MM.1S (cell line): ENCODE results near the gene MPP4.

ENCODE experiments used
- DNase-seq: peaks from one replicate; pipeline ENCODE4 v3.0.0-alpha.2; 2015
- H2AFZ ChIP-seq: fragments of 300-600 bp; sonication (generic); 2 replicates; pipeline ENCODE4 v1.6.0; 2016; ENCODE audit warnings: antibody characterized with exemption, low read length
- H3F3A ChIP-seq: fragments of 300-600 bp; sonication (generic); 2 replicates; pipeline ENCODE4 v1.6.1; 2016; ENCODE audit warnings: mild to moderate bottlenecking, antibody characterized with exemption, low read length, moderate library complexity, mixed read lengths; ENCODE audit not compliant: insufficient read depth
- H3K27ac ChIP-seq: fragments of 300-600 bp; sonication (generic); 2 replicates; pipeline ENCODE4 v1.5.1; 2016; ENCODE audit warnings: mild to moderate bottlenecking, low read length
- H3K27me3 ChIP-seq: fragments of 300-600 bp; sonication (generic); replicated peaks from 2 replicates; pipeline ENCODE4 v1.6.0; 2016; ENCODE audit warnings: low read length; ENCODE audit not compliant: insufficient read depth
- H3K36me3 ChIP-seq: fragments of 300-600 bp; sonication (generic); replicated peaks from 2 replicates; pipeline ENCODE4 v1.6.1; 2016; ENCODE audit warnings: mild to moderate bottlenecking, low read length, mixed read lengths; ENCODE audit not compliant: insufficient read depth
- H3K4me1 ChIP-seq: fragments of 300-600 bp; sonication (generic); 2 replicates; pipeline ENCODE4 v1.6.1; 2016; ENCODE audit warnings: low read length, mixed read lengths
- H3K4me2 ChIP-seq: fragments of 300-600 bp; sonication (generic); 2 replicates; pipeline ENCODE4 v1.6.0; 2016; ENCODE audit warnings: low read depth, low read length
- H3K4me3 ChIP-seq: fragments of 300-600 bp; sonication (generic); 2 replicates; pipeline ENCODE4 v1.5.1; 2016; ENCODE audit warnings: low read length, mixed read lengths
- H3K79me2 ChIP-seq: fragments of 300-600 bp; sonication (generic); 2 replicates; pipeline ENCODE4 v1.6.1; 2016; ENCODE audit warnings: mixed run types, low read length, mixed read lengths
- H3K9ac ChIP-seq: fragments of 300-600 bp; sonication (generic); 2 replicates; pipeline ENCODE4 v1.6.1; 2016; ENCODE audit warnings: low read length, mixed read lengths
- H3K9me2 ChIP-seq: fragments of 300-600 bp; sonication (generic); replicated peaks from 2 replicates; pipeline ENCODE4 v1.6.1; 2016; ENCODE audit warnings: mild to moderate bottlenecking, low read length, mixed read lengths; ENCODE audit not compliant: insufficient read depth
- H3K9me3 ChIP-seq: fragments of 300-600 bp; sonication (generic); replicated peaks from 2 replicates; pipeline ENCODE4 v1.6.1; 2016; ENCODE audit warnings: mild to moderate bottlenecking, low read length, mixed read lengths; ENCODE audit not compliant: insufficient read depth
- H4K20me1 ChIP-seq: fragments of 300-600 bp; sonication (generic); 2 replicates; pipeline ENCODE4 v1.6.1; 2016; ENCODE audit warnings: mild to moderate bottlenecking, low read length, moderate library complexity, mixed read lengths; ENCODE audit not compliant: insufficient read depth
- EZH2 ChIP-seq: fragments of 300-600 bp; sonication (generic); optimal IDR thresholded peaks from 2 replicates; pipeline ENCODE3; 2017; ENCODE audit warnings: low read depth, mild to moderate bottlenecking, antibody characterized with exemption, low read length, mixed read lengths
- EZH2phosphoT487 ChIP-seq: fragments of 300-600 bp; sonication (generic); IDR thresholded peaks from 2 replicates; pipeline ENCODE4 v1.6.1; 2018; ENCODE audit warnings: antibody characterized with exemption, low read length
- TF ChIP-seq, protein P1 (sequence below): fragments of 300-600 bp; sonication (generic); IDR thresholded peaks from 2 replicates; pipeline ENCODE4 v1.5.1; 2016; ENCODE audit warnings: antibody characterized with exemption, low read length, mixed read lengths

The MPP4 gene

DNA sequence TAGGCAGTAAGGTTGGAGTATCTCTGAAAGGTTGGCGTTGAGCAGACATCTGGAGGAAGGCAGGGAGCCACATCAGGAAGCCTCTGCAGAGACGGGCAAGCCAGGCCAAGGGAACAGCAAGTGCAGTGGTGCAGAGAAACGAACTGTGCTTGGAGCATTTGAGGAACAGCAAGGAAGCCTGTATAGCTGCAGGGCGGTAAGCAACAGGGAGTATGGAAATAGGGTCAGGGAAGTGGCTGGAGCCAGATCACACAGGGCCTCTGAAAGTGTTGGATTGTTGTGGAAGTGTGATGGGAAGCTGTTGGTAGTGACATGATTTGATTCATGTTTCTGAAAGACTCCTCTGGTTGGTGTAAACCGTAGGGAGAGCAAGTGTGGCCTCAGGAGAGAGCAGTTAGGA is 41.7 kb downstream of the MPP4 start:
- H3F3A ChIP-seq = no peaks in the 10 kb centered on the region
- no peaks in the 10 kb centered on the region for H3K4me1 ChIP-seq
- H3K27ac ChIP-seq = no peak overlapping the region
- DNase-seq = no peak
- no peaks in the 10 kb centered on the region for H3K79me2 ChIP-seq
- no peaks in the 10 kb centered on the region for H3K27me3 ChIP-seq
- no peak overlapping the region for H3K4me2 ChIP-seq
- no peak for TF ChIP-seq EZH2
- TF ChIP-seq EZH2phosphoT487 = no peak
- TF ChIP-seq, protein P1, sequence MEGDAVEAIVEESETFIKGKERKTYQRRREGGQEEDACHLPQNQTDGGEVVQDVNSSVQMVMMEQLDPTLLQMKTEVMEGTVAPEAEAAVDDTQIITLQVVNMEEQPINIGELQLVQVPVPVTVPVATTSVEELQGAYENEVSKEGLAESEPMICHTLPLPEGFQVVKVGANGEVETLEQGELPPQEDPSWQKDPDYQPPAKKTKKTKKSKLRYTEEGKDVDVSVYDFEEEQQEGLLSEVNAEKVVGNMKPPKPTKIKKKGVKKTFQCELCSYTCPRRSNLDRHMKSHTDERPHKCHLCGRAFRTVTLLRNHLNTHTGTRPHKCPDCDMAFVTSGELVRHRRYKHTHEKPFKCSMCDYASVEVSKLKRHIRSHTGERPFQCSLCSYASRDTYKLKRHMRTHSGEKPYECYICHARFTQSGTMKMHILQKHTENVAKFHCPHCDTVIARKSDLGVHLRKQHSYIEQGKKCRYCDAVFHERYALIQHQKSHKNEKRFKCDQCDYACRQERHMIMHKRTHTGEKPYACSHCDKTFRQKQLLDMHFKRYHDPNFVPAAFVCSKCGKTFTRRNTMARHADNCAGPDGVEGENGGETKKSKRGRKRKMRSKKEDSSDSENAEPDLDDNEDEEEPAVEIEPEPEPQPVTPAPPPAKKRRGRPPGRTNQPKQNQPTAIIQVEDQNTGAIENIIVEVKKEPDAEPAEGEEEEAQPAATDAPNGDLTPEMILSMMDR = no peak
- no peaks in the 10 kb centered on the region for H3K9me3 ChIP-seq
- no peaks in the 10 kb centered on the region for H4K20me1 ChIP-seq
- H2AFZ ChIP-seq = no peak overlapping the region
- no peaks in the 10 kb centered on the region for H3K36me3 ChIP-seq
- H3K9ac ChIP-seq = no peak overlapping the region
- no peak overlapping the region for H3K4me3 ChIP-seq
- no peaks in the 10 kb centered on the region for H3K9me2 ChIP-seq

DNA sequence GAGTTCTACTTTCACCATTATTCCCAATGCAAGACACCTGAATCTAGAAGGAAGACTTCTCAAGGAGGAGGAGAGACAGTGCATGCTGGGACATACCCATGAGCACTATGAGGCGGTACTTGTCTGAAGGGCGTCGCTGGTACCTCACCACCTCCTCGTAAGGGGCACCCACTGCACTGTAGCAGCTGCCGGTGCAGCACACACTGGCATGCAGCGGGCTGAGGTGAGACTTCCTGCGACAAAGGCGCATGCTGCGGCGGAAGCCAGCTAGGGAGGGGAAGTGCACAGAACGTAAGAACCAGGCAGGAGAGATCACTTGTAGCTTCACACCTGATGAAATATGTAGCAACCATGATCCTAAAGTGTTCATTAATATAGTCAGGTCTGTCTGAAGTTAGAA is 42.3 kb downstream of the MPP4 start:
- no peak for DNase-seq
- no peaks in the 10 kb centered on the region for H3F3A ChIP-seq
- H3K79me2 ChIP-seq = no peaks in the 10 kb centered on the region
- no peak overlapping the region for H3K4me2 ChIP-seq
- no peaks in the 10 kb centered on the region for H3K27me3 ChIP-seq
- no peaks in the 10 kb centered on the region for H3K9me3 ChIP-seq
- H2AFZ ChIP-seq = no peak overlapping the region
- no peak overlapping the region for H3K27ac ChIP-seq
- TF ChIP-seq, protein P1 = no peak
- no peak for TF ChIP-seq EZH2phosphoT487
- TF ChIP-seq EZH2 = no peak
- H3K9me2 ChIP-seq = no peaks in the 10 kb centered on the region
- no peak overlapping the region for H3K4me3 ChIP-seq
- H3K4me1 ChIP-seq = no peaks in the 10 kb centered on the region
- H3K36me3 ChIP-seq = no peaks in the 10 kb centered on the region
- H4K20me1 ChIP-seq = no peaks in the 10 kb centered on the region
- H3K9ac ChIP-seq = no peak overlapping the region

DNA sequence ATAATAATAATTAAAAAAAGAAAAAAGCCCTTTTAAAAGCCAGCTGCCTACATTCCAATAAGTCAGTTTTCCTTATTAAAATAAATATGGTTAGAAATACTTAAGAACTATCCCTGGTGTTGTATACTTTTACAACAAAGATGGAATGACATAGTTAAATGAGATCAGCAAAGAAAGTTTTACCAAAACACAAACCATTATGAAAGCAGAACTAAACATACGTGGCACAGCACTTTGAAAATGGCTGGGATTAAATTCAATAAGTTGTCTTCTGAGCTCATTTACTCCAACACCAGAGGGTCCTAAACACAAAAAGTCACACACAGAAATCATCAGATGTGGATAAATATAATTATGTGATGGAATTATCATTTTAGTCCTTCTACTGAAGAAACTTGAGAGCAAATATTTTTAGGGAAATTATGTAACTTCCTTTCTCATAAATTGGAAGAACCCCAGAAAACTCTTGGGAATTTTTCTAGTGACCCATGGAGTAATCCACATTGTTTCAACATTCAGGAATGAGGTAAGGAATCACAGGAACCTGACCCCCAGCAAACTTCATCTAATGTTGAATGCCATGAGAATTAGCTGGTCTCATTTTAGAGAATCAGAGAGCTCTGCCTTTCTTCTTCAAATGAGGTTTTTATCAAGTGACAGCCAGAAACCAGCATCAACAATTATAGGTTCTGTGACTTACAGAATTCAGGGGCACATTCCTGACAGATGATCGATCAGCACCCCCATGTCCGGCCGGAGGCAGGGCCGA is 43.6 kb downstream of the MPP4 start:
- no peak for TF ChIP-seq EZH2phosphoT487
- TF ChIP-seq EZH2 = no peak
- TF ChIP-seq, protein P1 = no peak
- H3K4me1 ChIP-seq = no peaks in the 10 kb centered on the region
- no peak overlapping the region for H3K27ac ChIP-seq
- H3F3A ChIP-seq = no peaks in the 10 kb centered on the region
- no peaks in the 10 kb centered on the region for H3K27me3 ChIP-seq
- H3K79me2 ChIP-seq = no peaks in the 10 kb centered on the region
- H3K9me3 ChIP-seq = no peaks in the 10 kb centered on the region
- no peak overlapping the region for H2AFZ ChIP-seq
- H3K36me3 ChIP-seq = no peaks in the 10 kb centered on the region
- H3K9ac ChIP-seq = no peak overlapping the region
- DNase-seq = no peak
- no peaks in the 10 kb centered on the region for H3K9me2 ChIP-seq
- H3K4me3 ChIP-seq = no peak overlapping the region
- no peak overlapping the region for H3K4me2 ChIP-seq
- H4K20me1 ChIP-seq = no peaks in the 10 kb centered on the region
